Myocyte (in vitro differentiated cells): ENCODE data around the gene SLBP. TPM values are rescaled to one million over a fixed set of nuclear protein-coding genes. Genes with fewer than 3 reads are reported as not detected.

Experiments used
- DNase-seq: peaks from one replicate; pipeline ENCODE4 v3.0.0-alpha.2; 2012; ENCODE audit warnings: low read depth
- total RNA-seq: library from RNA; depleted of rRNA; stranded (reverse); fragments of >200 nt; gene quantifications from 2 replicates; pipeline ENCODE4 v1.2.3, GENCODE V29; 2014

SLBP gene
- total RNA-seq, 1 donor from 2014 or later, result 76.9 TPM

- no peak for DNase-seq
Measured at GRCh38 chr4:1656132-1656531, 56.0 kb downstream of the SLBP start.

GRCh38 chr4:1655676-1656075 lies 56.4 kb downstream of the SLBP start:
- DNase-seq, result no peak

- no peak for DNase-seq
Measured at GRCh38 chr4:1655081-1655480, 57.0 kb downstream of the SLBP start.

GRCh38 chr4:1654216-1654955 lies 57.7 kb downstream of the SLBP start:
- no peak for DNase-seq

- no peak for DNase-seq
Measured at GRCh38 chr4:1653776-1654175, 58.3 kb downstream of the SLBP start.

- no peak for DNase-seq
Measured at GRCh38 chr4:1652088-1652487, 60.0 kb downstream of the SLBP start.

- no peak for DNase-seq
Measured at GRCh38 chr4:1651609-1652008, 60.5 kb downstream of the SLBP start.

- no peak for DNase-seq
Measured at GRCh38 chr4:1648962-1649361, 63.2 kb downstream of the SLBP start.

GRCh38 chr4:1647432-1647831 lies 64.7 kb downstream of the SLBP start:
- no peak for DNase-seq

- DNase-seq, result no peak
Measured at GRCh38 chr4:1646690-1647089, 65.4 kb downstream of the SLBP start.

GRCh38 chr4:1644891-1645657 lies 67.0 kb downstream of the SLBP start:
- no peak for DNase-seq

- no peak for DNase-seq
Measured at GRCh38 chr4:1643971-1644735, 68.0 kb downstream of the SLBP start.

Other genes with a start within 250 kb of the SLBP start
- gene FAM53A, start 28.0 kb downstream of the SLBP start, total RNA-seq, result 10.9 and 26.7 TPM in 2 replicates
- 91.1 and 121 TPM in 2 replicates for gene TMEM129, start 9.0 kb upstream of the SLBP start, total RNA-seq
- gene TACC3, start 9.2 kb upstream of the SLBP start, total RNA-seq, result 1.2 and 3.9 TPM in 2 replicates
- gene FGFR3, start 81.0 kb upstream of the SLBP start, total RNA-seq, result 0.10 TPM in 1 of 2 replicates, not detected in the other
- gene LETM1, start 143.8 kb upstream of the SLBP start, total RNA-seq, result 39.2 and 39.4 TPM in 2 replicates
- 23.5 and 28.3 TPM in 2 replicates for gene NSD2, start 159.1 kb upstream of the SLBP start, total RNA-seq